ENCODE measurements around the gene RUSC2.

- TF ChIP-seq POLR2G (IDR thresholded peaks at IDR 0.05; ENCODE audit: low read depth, low read length) (no peak), SRF (IDR thresholded peaks at IDR 0.05; ENCODE audit: low read depth, low read length) (no peak), ZNF121 (CRISPR knock-in tag; IDR thresholded peaks at IDR 0.05) (no peak), ATM (IDR thresholded peaks at IDR 0.05; ENCODE audit: borderline replicate concordance) (no peak), TRIM22 (IDR thresholded peaks at IDR 0.05) (no peak), ZNF282 (IDR thresholded peaks at IDR 0.05; ENCODE audit: partially characterized antibody) (no peak), SOX6 (IDR thresholded peaks at IDR 0.05) (no peak), SOX6 (CRISPR knock-in tag; IDR thresholded peaks at IDR 0.05) (no peak), NR2F6 (IDR thresholded peaks at IDR 0.05) (no peak), NR2F6 (CRISPR knock-in tag; IDR thresholded peaks at IDR 0.05) (no peak), BHLHE40 (IDR thresholded peaks at IDR 0.05; ENCODE audit: low read length) (no peak), ZBTB33 (CRISPR knock-in tag; IDR thresholded peaks at IDR 0.05) (no peak), ATF1 (CRISPR knock-in tag; IDR thresholded peaks at IDR 0.05) (no peak), NFYB (CRISPR knock-in tag; IDR thresholded peaks at IDR 0.05) (no peak)
Measured at GRCh38 chr9:35500130-35500748, 10.3 kb downstream of the RUSC2 start.
